IPS DF 19.7 (cell line): ENCODE results near the gene SLC15A3.

Experiments
- DNase-seq: peaks from one replicate; pipeline ENCODE4 v3.0.0-alpha.2; 2013; ENCODE audit warnings: low read depth, low spot score

SLC15A3 gene

GRCh38 chr11:60930394-60930793 lies 21.6 kb downstream of the SLC15A3 start:
- no peak for DNase-seq

- no peak for DNase-seq
Observed at GRCh38 chr11:60929764-60930163, 22.2 kb downstream of the SLC15A3 start.

- no peak for DNase-seq
Observed at GRCh38 chr11:60928563-60929001, 23.4 kb downstream of the SLC15A3 start.

- DNase-seq, result no peak
Observed at GRCh38 chr11:60927600-60927999, 24.4 kb downstream of the SLC15A3 start.

GRCh38 chr11:60927061-60927592 lies 24.8 kb downstream of the SLC15A3 start:
- DNase-seq, result no peak

GRCh38 chr11:60926500-60926899 lies 25.5 kb downstream of the SLC15A3 start:
- no peak for DNase-seq

- no peak for DNase-seq
Observed at GRCh38 chr11:60925868-60926267, 26.1 kb downstream of the SLC15A3 start.

GRCh38 chr11:60924906-60925853 lies 26.8 kb downstream of the SLC15A3 start:
- no peak for DNase-seq

GRCh38 chr11:60924110-60924905 lies 27.7 kb downstream of the SLC15A3 start, which contains the start of gene TMEM132A:
Gene TMEM132A, plus strand, starts transcription at chr11:60924460. Its CDS starts 174 bp downstream, at chr11:60924634.
- DNase-seq, result no peak

- DNase-seq, result no peak
Observed at GRCh38 chr11:60923800-60924109, 28.2 kb downstream of the SLC15A3 start.

- no peak for DNase-seq
Observed at GRCh38 chr11:60923326-60923725, 28.6 kb downstream of the SLC15A3 start.

GRCh38 chr11:60922906-60923305 lies 29.1 kb downstream of the SLC15A3 start:
- no peak for DNase-seq

- no peak for DNase-seq
Observed at GRCh38 chr11:60921777-60922335, 30.1 kb downstream of the SLC15A3 start.

- no peak for DNase-seq
Observed at GRCh38 chr11:60921259-60921658, 30.7 kb downstream of the SLC15A3 start.

- no peak for DNase-seq
Observed at GRCh38 chr11:60919956-60920355, 32.0 kb downstream of the SLC15A3 start.

- no peak for DNase-seq
Observed at GRCh38 chr11:60919320-60919719, 32.7 kb downstream of the SLC15A3 start.

- DNase-seq, result no peak
Observed at GRCh38 chr11:60918939-60919265, 33.1 kb downstream of the SLC15A3 start.

- DNase-seq, result no peak
Observed at GRCh38 chr11:60918251-60918938, 33.6 kb downstream of the SLC15A3 start.

GRCh38 chr11:60917267-60917666 lies 34.7 kb downstream of the SLC15A3 start:
- DNase-seq, result no peak

- DNase-seq, result no peak
Observed at GRCh38 chr11:60916669-60917206, 35.2 kb downstream of the SLC15A3 start.

GRCh38 chr11:60915248-60915914 lies 36.6 kb downstream of the SLC15A3 start:
- peak; percentile 59 for DNase-seq
